WTC11 (cell line): ENCODE measurements around the gene GDAP1L1. TPM values are rescaled to one million over a fixed set of nuclear protein-coding genes. Genes with fewer than 3 reads are reported as not detected.

ENCODE experiments used
- ATAC-seq: fragments of 200-7000 bp; cut with Tn5 transposase; 2 replicates; pipeline ENCODE4 v1.10.0; 2021; ENCODE audit warnings: mild to moderate bottlenecking, moderate library complexity
- CTCF ChIA-PET: fragments of 300-600 bp; sonication (Branson Sonifier 250); formaldehyde crosslinking; loops from one replicate; lab custom pipeline; 2021; ENCODE audit warnings: antibody characterized with exemption; lab: Charles Lee
- POLR2A ChIA-PET: fragments of 350-600 bp; sonication (Branson Sonifier 250); formaldehyde crosslinking; loops from one replicate; lab custom pipeline; 2021; ENCODE audit warnings: antibody characterized with exemption; lab: Charles Lee
- DNase-seq: peaks from one replicate; pipeline ENCODE4 v3.0.0; 2021; ENCODE audit warnings: low spot score
- H3K27ac Mint-ChIP-seq: 2 replicates; pipeline ENCODE4 v1.8.0; 2021; ENCODE audit warnings: mixed read lengths
- H3K27me3 Mint-ChIP-seq: 2 replicates; pipeline ENCODE4 v1.8.0; 2021; ENCODE audit warnings: low read depth, mild to moderate bottlenecking, moderate library complexity, mixed read lengths
- H3K36me3 Mint-ChIP-seq: 2 replicates; pipeline ENCODE4 v1.8.0; 2021; ENCODE audit warnings: mixed read lengths
- H3K4me1 Mint-ChIP-seq: 2 replicates; pipeline ENCODE4 v1.8.0; 2022; ENCODE audit warnings: mixed read lengths
- H3K4me3 Mint-ChIP-seq: 2 replicates; pipeline ENCODE4 v1.8.0; 2021; ENCODE audit warnings: mild to moderate bottlenecking, moderate library complexity, mixed read lengths
- H3K9me3 Mint-ChIP-seq: 2 replicates; pipeline ENCODE4 v1.8.0; 2021; ENCODE audit warnings: mixed read lengths
- FOXJ3 ChIP-seq: sonication (generic); formaldehyde crosslinking; IDR thresholded peaks from 2 replicates; pipeline ENCODE4 v1.9.0; 2021; ENCODE audit warnings: missing genetic modification reagents, mild to moderate bottlenecking, borderline replicate concordance
- GTF2I ChIP-seq: fragments of 250-450 bp; sonication (Bioruptor Pico); conservative IDR thresholded peaks from 2 replicates; pipeline ENCODE4 v1.4.0; 2021; ENCODE audit warnings: mild to moderate bottlenecking
- IRF1 ChIP-seq: sonication (generic); formaldehyde crosslinking; IDR thresholded peaks from 2 replicates; pipeline ENCODE4 v1.8.0; 2023; ENCODE audit warnings: missing genetic modification reagents
- JUN ChIP-seq: sonication (generic); formaldehyde crosslinking; IDR thresholded peaks from 2 replicates; pipeline ENCODE4 v1.8.0; 2023; ENCODE audit warnings: mild to moderate bottlenecking, missing genetic modification reagents
- OVOL2 ChIP-seq: fragments of 250-450 bp; sonication (Bioruptor Pico); IDR thresholded peaks from 2 replicates; pipeline ENCODE4 v1.9.0; 2021; ENCODE audit warnings: mild to moderate bottlenecking, borderline replicate concordance
- PRDM15 ChIP-seq: sonication (generic); formaldehyde crosslinking; IDR thresholded peaks from 2 replicates; pipeline ENCODE4 v1.8.0; 2022; ENCODE audit warnings: missing genetic modification reagents
- SMAD3 ChIP-seq: sonication (generic); formaldehyde crosslinking; IDR thresholded peaks from 2 replicates; pipeline ENCODE4 v1.8.0; 2022; ENCODE audit warnings: missing genetic modification reagents, mild to moderate bottlenecking, borderline replicate concordance
- SMAD4 ChIP-seq: sonication (generic); formaldehyde crosslinking; IDR thresholded peaks from 2 replicates; pipeline ENCODE4 v1.8.0; 2022; ENCODE audit warnings: mild to moderate bottlenecking, missing genetic modification reagents
- SOX15 ChIP-seq: fragments of 250-450 bp; sonication (Bioruptor Pico); IDR thresholded peaks from 2 replicates; pipeline ENCODE4 v1.9.0; 2021; ENCODE audit warnings: mild to moderate bottlenecking
- TEAD1 ChIP-seq: sonication (generic); formaldehyde crosslinking; IDR thresholded peaks from 2 replicates; pipeline ENCODE4 v1.8.0; 2022; ENCODE audit warnings: mild to moderate bottlenecking, missing genetic modification reagents
- TEAD4 ChIP-seq: sonication (generic); formaldehyde crosslinking; IDR thresholded peaks from 2 replicates; pipeline ENCODE4 v1.8.0; 2022; ENCODE audit warnings: mild to moderate bottlenecking, missing genetic modification reagents
- TP53 ChIP-seq: sonication (generic); formaldehyde crosslinking; IDR thresholded peaks from 2 replicates; pipeline ENCODE4 v1.8.1; 2023; ENCODE audit warnings: mild to moderate bottlenecking, missing genetic modification reagents
- ZBTB21 ChIP-seq: sonication (generic); formaldehyde crosslinking; IDR thresholded peaks from 2 replicates; pipeline ENCODE4 v1.8.1; 2023; ENCODE audit warnings: mild to moderate bottlenecking, missing genetic modification reagents, borderline replicate concordance
- ZNF281 ChIP-seq: sonication (generic); formaldehyde crosslinking; IDR thresholded peaks from 2 replicates; pipeline ENCODE4 v1.8.0; 2023; ENCODE audit warnings: mild to moderate bottlenecking, missing genetic modification reagents
- ZNF423 ChIP-seq: fragments of 250-450 bp; sonication (Bioruptor Pico); IDR thresholded peaks from 2 replicates; pipeline ENCODE4 v2.1.2; 2022; ENCODE audit warnings: mild to moderate bottlenecking, moderate library complexity
- total RNA-seq: library from RNA; stranded (reverse); gene quantifications from 3 replicates; pipeline ENCODE4 v1.2.3, GENCODE V29; 2021
- TF ChIP-seq, protein P1 (sequence below): fragments of 250-450 bp; sonication (Bioruptor Pico); IDR thresholded peaks from 2 replicates; pipeline ENCODE4 v2.1.2; 2022; ENCODE audit warnings: mild to moderate bottlenecking, moderate library complexity
- TF ChIP-seq, protein P2 (sequence below): sonication (generic); formaldehyde crosslinking; IDR thresholded peaks from 2 replicates; pipeline ENCODE4 v1.8.0; 2022; ENCODE audit warnings: mild to moderate bottlenecking, missing genetic modification reagents
- TF ChIP-seq, protein P3 (sequence below): sonication (generic); formaldehyde crosslinking; IDR thresholded peaks from 2 replicates; pipeline ENCODE4 v1.8.0; 2022; ENCODE audit warnings: mild to moderate bottlenecking, missing genetic modification reagents
- TF ChIP-seq, protein P4 (sequence below): fragments of 250-450 bp; sonication (Bioruptor Pico); IDR thresholded peaks from 2 replicates; pipeline ENCODE4 v1.8.0; 2021; ENCODE audit warnings: mild to moderate bottlenecking

The GDAP1L1 gene
- total RNA-seq, 1 experiment from 2014 or later, result 7.5 TPM

GRCh38 chr20:44204832-44205215 is 42.3 kb upstream of the GDAP1L1 start:
- Mint-ChIP-seq H3K27ac (no peak overlapping the region), H3K27me3 (no peaks in the 10 kb centered on the region), H3K36me3 (peaks cover 40% of the 10 kb centered on the region), H3K9me3 (no peaks in the 10 kb centered on the region), H3K4me1 (peaks cover 23% of the 10 kb centered on the region), H3K4me3 (no peak overlapping the region)
- ChIA-PET POLR2A (no interaction called here), CTCF (no interaction called here)
- ATAC-seq, result no peak
- no peak for DNase-seq
- no peak for TF ChIP-seq FOXJ3
- TF ChIP-seq, protein P1, sequence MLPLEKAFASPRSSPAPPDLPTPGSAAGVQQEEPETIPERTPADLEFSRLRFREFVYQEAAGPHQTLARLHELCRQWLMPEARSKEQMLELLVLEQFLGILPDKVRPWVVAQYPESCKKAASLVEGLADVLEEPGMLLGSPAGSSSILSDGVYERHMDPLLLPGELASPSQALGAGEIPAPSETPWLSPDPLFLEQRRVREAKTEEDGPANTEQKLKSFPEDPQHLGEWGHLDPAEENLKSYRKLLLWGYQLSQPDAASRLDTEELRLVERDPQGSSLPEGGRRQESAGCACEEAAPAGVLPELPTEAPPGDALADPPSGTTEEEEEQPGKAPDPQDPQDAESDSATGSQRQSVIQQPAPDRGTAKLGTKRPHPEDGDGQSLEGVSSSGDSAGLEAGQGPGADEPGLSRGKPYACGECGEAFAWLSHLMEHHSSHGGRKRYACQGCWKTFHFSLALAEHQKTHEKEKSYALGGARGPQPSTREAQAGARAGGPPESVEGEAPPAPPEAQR (CRISPR knock-in tag), result no peak
- TF ChIP-seq, protein P2, sequence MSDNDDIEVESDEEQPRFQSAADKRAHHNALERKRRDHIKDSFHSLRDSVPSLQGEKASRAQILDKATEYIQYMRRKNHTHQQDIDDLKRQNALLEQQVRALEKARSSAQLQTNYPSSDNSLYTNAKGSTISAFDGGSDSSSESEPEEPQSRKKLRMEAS (CRISPR knock-in tag), result no peak
- TF ChIP-seq ZBTB21 (CRISPR knock-in tag), result no peak
- TF ChIP-seq SOX15, result no peak
- no peak for TF ChIP-seq GTF2I (CRISPR knock-in tag)
- TF ChIP-seq, protein P3, sequence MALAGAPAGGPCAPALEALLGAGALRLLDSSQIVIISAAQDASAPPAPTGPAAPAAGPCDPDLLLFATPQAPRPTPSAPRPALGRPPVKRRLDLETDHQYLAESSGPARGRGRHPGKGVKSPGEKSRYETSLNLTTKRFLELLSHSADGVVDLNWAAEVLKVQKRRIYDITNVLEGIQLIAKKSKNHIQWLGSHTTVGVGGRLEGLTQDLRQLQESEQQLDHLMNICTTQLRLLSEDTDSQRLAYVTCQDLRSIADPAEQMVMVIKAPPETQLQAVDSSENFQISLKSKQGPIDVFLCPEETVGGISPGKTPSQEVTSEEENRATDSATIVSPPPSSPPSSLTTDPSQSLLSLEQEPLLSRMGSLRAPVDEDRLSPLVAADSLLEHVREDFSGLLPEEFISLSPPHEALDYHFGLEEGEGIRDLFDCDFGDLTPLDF (CRISPR knock-in tag), result no peak
- TF ChIP-seq IRF1 (CRISPR knock-in tag), result no peak
- no peak for TF ChIP-seq PRDM15 (CRISPR knock-in tag)
- TF ChIP-seq OVOL2 (CRISPR knock-in tag), result no peak
- TF ChIP-seq SMAD3, result no peak
- TF ChIP-seq, protein P4, sequence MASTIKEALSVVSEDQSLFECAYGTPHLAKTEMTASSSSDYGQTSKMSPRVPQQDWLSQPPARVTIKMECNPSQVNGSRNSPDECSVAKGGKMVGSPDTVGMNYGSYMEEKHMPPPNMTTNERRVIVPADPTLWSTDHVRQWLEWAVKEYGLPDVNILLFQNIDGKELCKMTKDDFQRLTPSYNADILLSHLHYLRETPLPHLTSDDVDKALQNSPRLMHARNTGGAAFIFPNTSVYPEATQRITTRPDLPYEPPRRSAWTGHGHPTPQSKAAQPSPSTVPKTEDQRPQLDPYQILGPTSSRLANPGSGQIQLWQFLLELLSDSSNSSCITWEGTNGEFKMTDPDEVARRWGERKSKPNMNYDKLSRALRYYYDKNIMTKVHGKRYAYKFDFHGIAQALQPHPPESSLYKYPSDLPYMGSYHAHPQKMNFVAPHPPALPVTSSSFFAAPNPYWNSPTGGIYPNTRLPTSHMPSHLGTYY, result no peak
- no peak for TF ChIP-seq SMAD4 (CRISPR knock-in tag)
- TF ChIP-seq ZNF423 (CRISPR knock-in tag), result no peak
- no peak for TF ChIP-seq TP53
- no peak for TF ChIP-seq TEAD4 (CRISPR knock-in tag)
- TF ChIP-seq JUN (CRISPR knock-in tag), result no peak
- no peak for TF ChIP-seq TEAD1
- no peak for TF ChIP-seq ZNF281 (CRISPR knock-in tag)
